Upper lobe of left lung (tissue), 6 donors: ENCODE measurements around the gene ZBTB16. TPM values are rescaled to one million over a fixed set of nuclear protein-coding genes. Genes with fewer than 3 reads are reported as not detected.

Source experiments
- ATAC-seq, 2 donors: fragments of 200-7000 bp; cut with Tn5 transposase; one replicate each; pipeline ENCODE4 v1.9.1; 2022; ENCODE audit warnings: mild to moderate bottlenecking in 2 of 2, moderate library complexity in 2 of 2; ENCODE audit not compliant: low FRiP score in 2 of 2
- DNase-seq, 2 donors: peaks; one replicate each; pipeline ENCODE4 v3.0.0-alpha.2; 2019 to 2020
- H3K27ac ChIP-seq, 4 donors: fragments of 200-600 bp; sonication (generic); one replicate each; pipeline ENCODE4 v1.5.1; 2016 to 2019
- H3K27me3 ChIP-seq, 4 donors: fragments of 200-600 bp; sonication (generic); one replicate each; pipeline ENCODE4 v1.5.1; 2017 to 2019
- H3K36me3 ChIP-seq, 4 donors: fragments of 200-600 bp; sonication (generic); one replicate each; pipeline ENCODE4 v1.5.1; 2016 to 2019
- H3K4me1 ChIP-seq, 4 donors: fragments of 200-600 bp; sonication (generic); one replicate each; pipeline ENCODE4 v1.5.1; 2018 to 2019
- H3K4me3 ChIP-seq, 4 donors: fragments of 200-600 bp; sonication (generic); one replicate each; pipeline ENCODE4 v1.5.1; 2017 to 2019; ENCODE audit warnings: mild to moderate bottlenecking in 2 of 4, moderate library complexity in 1 of 4
- H3K9me3 ChIP-seq, 4 donors: fragments of 200-600 bp; sonication (generic); one replicate each; pipeline ENCODE4 v1.5.1; 2018 to 2019
- CTCF ChIP-seq, 6 experiments: fragments of 450-650 bp in 4 of 6; fragments of 200-600 bp in 2 of 6; sonication (generic) in 2 of 6; IDR thresholded peaks; one replicate each; pipeline ENCODE4 v1.5.1; 2016 to 2019; ENCODE audit warnings: antibody characterized with exemption in 6 of 6
- EP300 ChIP-seq, 4 donors: sonication (generic); formaldehyde crosslinking; IDR thresholded peaks; one replicate each; pipeline ENCODE4 v1.5.1; 2017; ENCODE audit warnings: antibody characterized with exemption in 4 of 4, control low read depth in 2 of 4
- POLR2A ChIP-seq, 4 donors: fragments of 450-650 bp; IDR thresholded peaks; one replicate each; pipeline ENCODE4 v1.5.1; 2016 to 2017; ENCODE audit warnings: antibody characterized with exemption in 4 of 4, mild to moderate bottlenecking in 2 of 4
- POLR2AphosphoS5 ChIP-seq, 2 donors: sonication (generic); formaldehyde crosslinking; IDR thresholded peaks; one replicate each; pipeline ENCODE4 v1.5.1; 2017; ENCODE audit warnings: antibody characterized with exemption in 2 of 2
- WGBS, 2 donors: methylation state at CpG; one replicate each; pipeline ENCODE4 v1.1.5; 2017 to 2018; 5-methylcytosine and 5-hydroxymethylcytosine counted together
- total RNA-seq, 6 donors: library from RNA; depleted of rRNA in 4 of 6; stranded (reverse); fragments of >200 nt in 4 of 6; gene quantifications; one replicate each; pipeline versions ENCODE4 v1.1.0 to v1.2.1, GENCODE V29; 2016 to 2021
- donor health status: DM: no; HTN: no; CAD: no; lungs with moderate emphysema.
- donor health status: DM: no; HTN: yes; CAD: no; lungs with severe emphysema.

Gene ZBTB16
- total RNA-seq, 6 donors from 2014 or later, result 110 to 584 (median 179) TPM

GRCh38 chr11:114033572-114033971 is 25.9 kb upstream of the ZBTB16 start:
- peaks cover 13 to 17% (median 15%) of the 10 kb centered on the region in 4 donors for H3K4me1 ChIP-seq
- WGBS, 2 donors, result 92 to 100% methylated on average over 2 of the region's 2 CpGs
- TF ChIP-seq CTCF (IDR thresholded peaks at IDR 0.05) (no peak), POLR2AphosphoS5 (IDR thresholded peaks at IDR 0.05) (no peak), POLR2A (IDR thresholded peaks at IDR 0.05) (no peak), EP300 (IDR thresholded peaks at IDR 0.05) (no peak)
- no peaks in the 10 kb centered on the region for H3K9me3 ChIP-seq
- H3K4me3 ChIP-seq, result no peak overlapping the region
- no peaks in the 10 kb centered on the region for H3K36me3 ChIP-seq
- DNase-seq (no peak), ATAC-seq (no peak)
- no peak overlapping the region for H3K27ac ChIP-seq
- H3K27me3 ChIP-seq, result no peaks in the 10 kb centered on the region

GRCh38 chr11:114034956-114035355 is 24.6 kb upstream of the ZBTB16 start:
- no peaks in the 10 kb centered on the region for H3K36me3 ChIP-seq
- peak in 1 of 2 donors; percentile 62 for DNase-seq
- no peak overlapping the region for H3K27ac ChIP-seq
- no peak for ATAC-seq
- TF ChIP-seq POLR2A (IDR thresholded peaks at IDR 0.05) (no peak), EP300 (IDR thresholded peaks at IDR 0.05) (no peak)
- no peaks in the 10 kb centered on the region for H3K9me3 ChIP-seq
- H3K4me3 ChIP-seq, result no peak overlapping the region
- H3K4me1 ChIP-seq, result peaks cover 13 to 17% (median 15%) of the 10 kb centered on the region in 4 donors
- 89 to 92% methylated on average over 11 of the region's 11 CpGs for WGBS, 2 donors
- no peaks in the 10 kb centered on the region for H3K27me3 ChIP-seq

GRCh38 chr11:114036147-114036811 is 23.2 kb upstream of the ZBTB16 start:
- Histone ChIP-seq H3K9me3 (no peaks in the 10 kb centered on the region), H3K4me3 (peak overlapping the region in 3 of 4 donors; percentile 21 to 45 (median 42)), H3K4me1 (peaks cover 15 to 17% (median 16%) of the 10 kb centered on the region in 4 donors), H3K27ac (peak overlapping the region; percentile 27 to 80 (median 76)), H3K27me3 (no peaks in the 10 kb centered on the region), H3K36me3 (no peaks in the 10 kb centered on the region)
- DNase-seq (peak; percentile 92 to 93), ATAC-seq (peak; percentile 94 to 97)
- WGBS, 2 donors, result 3 to 7% methylated on average over 17 of the region's 37 CpGs
- TF ChIP-seq POLR2AphosphoS5 (IDR thresholded peaks at IDR 0.05) (peak; percentile 32 to 44), EP300 (IDR thresholded peaks at IDR 0.05) (no peak), POLR2A (IDR thresholded peaks at IDR 0.05) (peak in 2 of 4 donors; percentile 14 to 26), CTCF (IDR thresholded peaks at IDR 0.05) (peak; percentile 89 to 98 (median 97))

GRCh38 chr11:114036958-114037357 is 22.6 kb upstream of the ZBTB16 start:
- no peak for TF ChIP-seq EP300 (IDR thresholded peaks at IDR 0.05)
- no peak for TF ChIP-seq POLR2A (IDR thresholded peaks at IDR 0.05)
- TF ChIP-seq POLR2AphosphoS5 (IDR thresholded peaks at IDR 0.05), result no peak
- no peak for TF ChIP-seq CTCF (IDR thresholded peaks at IDR 0.05)
- ATAC-seq (no peak), DNase-seq (no peak)
- no peaks in the 10 kb centered on the region for H3K27me3 ChIP-seq
- 96 to 97% methylated on average over 3 of the region's 3 CpGs for WGBS, 2 donors
- peak overlapping the region in 1 of 4 donors; percentile 45 for H3K4me3 ChIP-seq
- H3K9me3 ChIP-seq, result no peaks in the 10 kb centered on the region
- H3K27ac ChIP-seq, result peak overlapping the region; percentile 27 to 80 (median 76)
- no peaks in the 10 kb centered on the region for H3K36me3 ChIP-seq
- peaks cover 15 to 17% (median 16%) of the 10 kb centered on the region in 4 donors for H3K4me1 ChIP-seq

- Histone ChIP-seq H3K36me3 (no peaks in the 10 kb centered on the region), H3K4me3 (no peak overlapping the region), H3K9me3 (peaks cover 0 to 3% (median 0%) of the 10 kb centered on the region in 4 donors), H3K27ac (no peak overlapping the region), H3K4me1 (peaks cover 15 to 17% (median 16%) of the 10 kb centered on the region in 4 donors), H3K27me3 (no peaks in the 10 kb centered on the region)
- ATAC-seq (no peak), DNase-seq (no peak)
- TF ChIP-seq CTCF (IDR thresholded peaks at IDR 0.05) (no peak), POLR2AphosphoS5 (IDR thresholded peaks at IDR 0.05) (no peak), POLR2A (IDR thresholded peaks at IDR 0.05) (no peak), EP300 (IDR thresholded peaks at IDR 0.05) (no peak)
- 86 to 89% methylated on average over 3 of the region's 3 CpGs for WGBS, 2 donors
Measured at GRCh38 chr11:114039551-114039950, 20.0 kb upstream of the ZBTB16 start.
